K562 (cell line): Measurements from ENCODE around the gene PCDHGA4. TPM values are rescaled to one million over a fixed set of nuclear protein-coding genes. Genes with fewer than 3 reads are reported as not detected.
A peak's percentile ranks its signal among the peaks of the same experiment; 100 is the strongest.

Experiments used
- ATAC-seq: fragments of 200-7000 bp; cut with Tn5 transposase; 3 replicates; pipeline ENCODE4 v1.9.1; 2020; ENCODE audit warnings: moderate library complexity
- BruUV-seq: library from RNA; stranded (reverse); fragments of 400-500 nt; replicated peaks from 2 replicates; lab custom pipeline; 2021; lab: Mats Ljungman, UMichigan
- CTCF ChIA-PET: fragments of 300-600 bp; formaldehyde crosslinking; extraction: SDS; loops from one replicate; lab custom pipeline; 2021; ENCODE audit warnings: low intra/inter-chr PET ratio; lab: Yijun Ruan, JAX
- POLR2A ChIA-PET: fragments of 300-600, 350-650 bp; sonication (Branson Sonifier 250); formaldehyde crosslinking; extraction: SDS; loops from one replicate; lab custom pipeline; 2021; ENCODE audit warnings: antibody characterized with exemption, inconsistent platforms; lab: Yijun Ruan, JAX
- DNase-seq, 4 experiments: peaks; one replicate each; pipeline versions ENCODE4 v3.0.0 to v3.0.0-alpha.2; 2011 to 2018; ENCODE audit warnings: low spot score in 3 of 4, mixed read lengths in 3 of 4; ENCODE audit errors: extremely low read depth in 1 of 4
- FAIRE-seq: peaks from 2 replicates; lab custom pipeline; 2011; peaks lifted over from hg19 to GRCh38; lab: Jason Lieb, UNC
- H2AFZ ChIP-seq: 2 replicates; pipeline ENCODE4 v1.6.0; 2011; ENCODE audit warnings: low read depth, low read length, control low read depth, inconsistent platforms
- H3K27ac ChIP-seq: fragments of 200-600 bp; 3 replicates; pipeline ENCODE4 v1.8.0; 2011; ENCODE audit warnings: low read depth, mild to moderate bottlenecking, control low read depth, inconsistent platforms, low read length, moderate library complexity, mixed read lengths; ENCODE audit errors: extremely low read depth
- H3K27me3 ChIP-seq, 2 experiments: fragments of 300-600 bp in 1 of 2; 2 replicates in 1 of 2; 3 replicates in 1 of 2; pipeline versions ENCODE4 v1.6.0 to v1.8.0; 2011; ENCODE audit warnings: inconsistent platforms in 2 of 2, low read length in 2 of 2, mild to moderate bottlenecking in 1 of 2, mixed read lengths in 1 of 2, moderate library complexity in 1 of 2; ENCODE audit not compliant: control insufficient read depth in 2 of 2, insufficient read depth in 2 of 2
- H3K36me3 ChIP-seq: fragments of 300-600 bp; 3 replicates; pipeline ENCODE4 v1.8.0; 2011; ENCODE audit warnings: mild to moderate bottlenecking, low read length, inconsistent platforms; ENCODE audit not compliant: control insufficient read depth, insufficient read depth
- H3K4me1 ChIP-seq, 2 experiments: fragments of 200-600 bp in 1 of 2; replicated peaks in 1 of 2; 2 replicates in 1 of 2; 3 replicates in 1 of 2; pipeline versions ENCODE4 v1.5.1 to v1.8.0; 2011; ENCODE audit warnings: inconsistent platforms in 2 of 2, low read length in 2 of 2, mild to moderate bottlenecking in 1 of 2, mixed read lengths in 1 of 2, moderate library complexity in 1 of 2; ENCODE audit not compliant: control insufficient read depth in 2 of 2, insufficient read depth in 2 of 2
- H3K4me2 ChIP-seq: 2 replicates; pipeline ENCODE4 v1.6.1; 2011; ENCODE audit warnings: low read length, control low read depth, inconsistent platforms, mixed read lengths; ENCODE audit not compliant: insufficient read depth
- H3K4me3 ChIP-seq: fragments of 200-600 bp; sonication (generic), shearing (Covaris generic); 2 replicates; pipeline ENCODE4 v1.5.1; 2016; ENCODE audit warnings: control low read depth, inconsistent platforms
- H3K79me2 ChIP-seq: fragments of 200-600 bp; 3 replicates; pipeline ENCODE4 v1.8.0; 2011; ENCODE audit warnings: low read length, inconsistent platforms; ENCODE audit not compliant: control insufficient read depth, insufficient read depth
- H3K9ac ChIP-seq, 2 experiments: 2 replicates each; pipeline versions ENCODE4 v1.6.0 to v1.6.1; 2011; ENCODE audit warnings: low read depth in 2 of 2, low read length in 2 of 2, control low read depth in 1 of 2, inconsistent platforms in 1 of 2, mild to moderate bottlenecking in 1 of 2, mixed read lengths in 1 of 2; ENCODE audit not compliant: insufficient read depth in 1 of 2
- H3K9me1 ChIP-seq: one replicate; pipeline ENCODE4 v1.6.0; 2011; ENCODE audit warnings: inconsistent platforms, mild to moderate bottlenecking, low read length, moderate library complexity; ENCODE audit not compliant: control insufficient read depth, insufficient read depth
- H3K9me3 ChIP-seq: replicated peaks from 2 replicates; pipeline ENCODE4 v1.5.1; 2011; ENCODE audit warnings: low read depth, low read length, inconsistent platforms; ENCODE audit not compliant: control insufficient read depth, insufficient read depth
- H4K20me1 ChIP-seq: replicated peaks from 2 replicates; pipeline ENCODE4 v1.6.1; 2011; ENCODE audit warnings: low read length, inconsistent platforms, mixed read lengths; ENCODE audit not compliant: control insufficient read depth, insufficient read depth
- HIVEP1 ChIP-seq: fragments of 250-450 bp; sonication (Bioruptor Pico); IDR thresholded peaks from 2 replicates; pipeline ENCODE4 v1.4.0; 2020; ENCODE audit warnings: mild to moderate bottlenecking
- HNRNPH1 ChIP-seq: fragments of 200-400 bp; formaldehyde crosslinking; optimal IDR thresholded peaks from 2 replicates; pipeline ENCODE3; 2017; ENCODE audit warnings: low read depth, mild to moderate bottlenecking, low read length, moderate library complexity
- NRF1 ChIP-seq, 2 experiments: fragments of 450-650 bp; IDR thresholded peaks in 1 of 2; conservative IDR thresholded peaks in 1 of 2; 2 replicates each; pipeline ENCODE4 v1.6.1; 2014; ENCODE audit warnings: mild to moderate bottlenecking in 2 of 2
- RBM39 ChIP-seq: fragments of 200-400 bp; formaldehyde crosslinking; optimal IDR thresholded peaks from 2 replicates; pipeline ENCODE3; 2018; ENCODE audit warnings: low read depth, low read length
- SMAD4 ChIP-seq: fragments of 250-450 bp; sonication (Bioruptor Pico); conservative IDR thresholded peaks from 2 replicates; pipeline ENCODE4 v1.8.0; 2021; ENCODE audit warnings: inconsistent platforms, mild to moderate bottlenecking, moderate library complexity
- SRF ChIP-seq, 2 experiments: fragments of 250-450, 450-650 bp in 1 of 2; sonication (Bioruptor Pico) in 1 of 2; sonication (generic) in 1 of 2; formaldehyde crosslinking; IDR thresholded peaks; 2 replicates each; pipeline versions ENCODE4 v1.5.0 to v1.5.1; 2020 to 2022; ENCODE audit warnings: mild to moderate bottlenecking in 1 of 2, missing genetic modification reagents in 1 of 2
- ZNF445 ChIP-seq: fragments of 250-450 bp; sonication (Bioruptor Pico); IDR thresholded peaks from 2 replicates; pipeline ENCODE4 v1.4.0; 2020; ENCODE audit warnings: low read depth, mild to moderate bottlenecking, moderate library complexity
- WGBS: fragments of 100-300 bp; shearing (Covaris generic); methylation state at CpG from one replicate; pipeline ENCODE4 v1.1.6; 2016; ENCODE audit warnings: low coverage, mixed read lengths; ENCODE audit not compliant: insufficient coverage; ENCODE audit errors: missing lambda C conversion rate; 5-methylcytosine and 5-hydroxymethylcytosine counted together
- in situ Hi-C: fragments of 300-500 bp; cut with MboI; formaldehyde crosslinking; loops from 4 replicates; pipeline ENCODE4 v1.15.0; 2018; ENCODE audit warnings: inconsistent platforms, mixed read lengths
- intact Hi-C: fragments of 100-400 bp; cut with micrococcal nuclease; formaldehyde crosslinking; loops from 2 replicates; pipeline ENCODE4 v1.14.2; 2022
- polyA plus RNA-seq, 8 experiments: library from polyadenylated mRNA; depleted of rRNA in 4 of 8; stranded (reverse) in 5 of 8; unstranded in 3 of 8; fragments of >200 nt; fragmentation: Nextera tagmentation in 2 of 8; fragmentation: Illumina TruSeq in 1 of 8; extraction: Ambion mirVana in 2 of 8; extraction: Trizol in 1 of 8; gene quantifications; 2 replicates each; pipeline versions ENCODE4 v1.2.1 to v1.2.3, GENCODE V29; 2011 to 2014; ENCODE audit warnings: inconsistent platforms in 1 of 8, missing spikeins in 1 of 8
- total RNA-seq, 7 experiments: library from RNA; depleted of rRNA in 6 of 7; stranded (reverse); fragments of >200 nt in 6 of 7; fragmentation: Illumina TruSeq in 2 of 7; extraction: Trizol in 2 of 7; gene quantifications; 2 replicates each; pipeline versions ENCODE4 v1.2.1 to v1.2.3, GENCODE V29; 2011 to 2021; ENCODE audit warnings: low replicate concordance in 1 of 7
- TF ChIP-seq, protein P1 (sequence below), 3 experiments: IDR thresholded peaks in 2 of 3; conservative IDR thresholded peaks in 1 of 3; 2 replicates each; pipeline ENCODE4 v1.5.1; 2011 to 2012; ENCODE audit warnings: low read length in 3 of 3, mild to moderate bottlenecking in 3 of 3, control low read depth in 2 of 3, improper control_type of control experiment in 1 of 3, inconsistent platforms in 1 of 3, low read depth in 1 of 3, mixed read lengths in 1 of 3, moderate library complexity in 1 of 3; ENCODE audit not compliant: insufficient read depth in 2 of 3

Gene PCDHGA4
- total and polyA plus RNA-seq, 9 of the 15 experiments (the other 6 are each of a cell fraction or from before 2014, with no cell fraction given): 0.12 to 0.40 (median 0.36) TPM; not detected in 2

- TF ChIP-seq, protein P1, sequence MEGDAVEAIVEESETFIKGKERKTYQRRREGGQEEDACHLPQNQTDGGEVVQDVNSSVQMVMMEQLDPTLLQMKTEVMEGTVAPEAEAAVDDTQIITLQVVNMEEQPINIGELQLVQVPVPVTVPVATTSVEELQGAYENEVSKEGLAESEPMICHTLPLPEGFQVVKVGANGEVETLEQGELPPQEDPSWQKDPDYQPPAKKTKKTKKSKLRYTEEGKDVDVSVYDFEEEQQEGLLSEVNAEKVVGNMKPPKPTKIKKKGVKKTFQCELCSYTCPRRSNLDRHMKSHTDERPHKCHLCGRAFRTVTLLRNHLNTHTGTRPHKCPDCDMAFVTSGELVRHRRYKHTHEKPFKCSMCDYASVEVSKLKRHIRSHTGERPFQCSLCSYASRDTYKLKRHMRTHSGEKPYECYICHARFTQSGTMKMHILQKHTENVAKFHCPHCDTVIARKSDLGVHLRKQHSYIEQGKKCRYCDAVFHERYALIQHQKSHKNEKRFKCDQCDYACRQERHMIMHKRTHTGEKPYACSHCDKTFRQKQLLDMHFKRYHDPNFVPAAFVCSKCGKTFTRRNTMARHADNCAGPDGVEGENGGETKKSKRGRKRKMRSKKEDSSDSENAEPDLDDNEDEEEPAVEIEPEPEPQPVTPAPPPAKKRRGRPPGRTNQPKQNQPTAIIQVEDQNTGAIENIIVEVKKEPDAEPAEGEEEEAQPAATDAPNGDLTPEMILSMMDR (IDR thresholded peaks at IDR 0.05 in 2 of 3, conservative IDR thresholded peaks at IDR 0.05 in 1 of 3; ENCODE audit: insufficient read depth in 2 of 3, low read depth in 1 of 3, low read length in 3 of 3): peak; percentile 64 to 70 (median 67)
- peak in 1 of 2 experiments; percentile 72; a peak in 1 of 4 replicates for TF ChIP-seq SRF (CRISPR knock-in tag; IDR thresholded peaks at IDR 0.05)
- TF ChIP-seq, all 486 proteins: peak for 6
These were observed 15.4 kb downstream of the PCDHGA4 start, which contains the start of gene PCDHGB3 (continued) for GRCh38 chr5:141369994-141370848.

DNA sequence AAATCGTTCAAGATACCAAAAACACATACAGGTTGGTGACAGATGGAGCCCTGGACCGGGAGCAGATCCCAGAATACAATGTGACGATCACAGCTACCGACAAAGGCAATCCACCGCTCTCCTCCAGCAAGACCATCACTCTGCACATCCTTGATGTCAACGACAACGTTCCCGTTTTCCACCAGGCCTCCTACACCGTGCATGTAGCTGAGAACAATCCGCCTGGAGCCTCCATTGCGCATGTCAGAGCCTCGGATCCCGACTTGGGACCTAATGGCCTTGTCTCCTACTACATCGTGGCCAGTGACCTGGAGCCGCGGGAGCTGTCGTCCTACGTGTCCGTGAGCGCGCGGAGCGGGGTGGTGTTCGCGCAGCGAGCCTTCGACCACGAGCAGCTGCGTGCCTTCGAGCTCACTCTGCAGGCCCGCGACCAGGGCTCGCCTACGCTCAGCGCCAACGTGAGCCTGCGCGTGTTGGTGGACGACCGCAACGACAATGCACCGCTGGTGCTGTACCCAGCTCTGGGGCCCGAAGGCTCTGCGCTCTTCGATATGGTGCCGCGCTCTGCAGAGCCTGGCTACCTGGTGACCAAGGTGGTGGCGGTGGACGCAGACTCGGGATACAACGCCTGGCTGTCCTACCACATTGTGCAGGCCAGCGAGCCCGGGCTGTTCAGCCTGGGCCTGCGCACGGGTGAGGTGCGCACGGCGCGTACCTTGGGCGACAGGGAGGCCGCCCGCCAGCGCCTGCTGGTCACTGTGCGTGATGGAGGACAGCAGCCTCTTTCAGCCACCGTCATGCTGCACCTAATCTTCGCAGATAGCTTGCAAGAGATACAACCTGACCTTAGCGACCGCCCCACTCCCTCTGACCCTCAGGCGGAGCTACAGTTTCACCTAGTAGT is 17.0 kb downstream of the PCDHGA4 start:
- H3K79me2 ChIP-seq: no peaks in the 10 kb centered on the region
- H3K4me3 ChIP-seq: no peak overlapping the region
- peaks cover 4 to 38% of the 10 kb centered on the region in 2 experiments for H3K27me3 ChIP-seq
- 28% methylated on average over 47 of the region's 69 CpGs for whole genome bisulfite sequencing
- H3K36me3 ChIP-seq: no peaks in the 10 kb centered on the region
- no peaks in the 10 kb centered on the region for H4K20me1 ChIP-seq
- H2AFZ ChIP-seq: no peak overlapping the region
- no peak for TF ChIP-seq HNRNPH1
- TF ChIP-seq NRF1 (conservative IDR thresholded peaks at IDR 0.05 in 1 of 2, IDR thresholded peaks at IDR 0.05 in 1 of 2): peak; percentile 50 to 59; a peak in 3 of 4 replicates
- no peak for TF ChIP-seq ZNF445 (CRISPR knock-in tag)
- no peak for TF ChIP-seq RBM39
- no peak for TF ChIP-seq SMAD4 (CRISPR knock-in tag)
- TF ChIP-seq HIVEP1 (CRISPR knock-in tag): no peak
- TF ChIP-seq, all 486 proteins: peak for 1
- no TSS peak for BruUV-seq
- in situ Hi-C loops: no loop called here
- Histone ChIP-seq H3K9me1 (no peaks in the 10 kb centered on the region), H3K27ac (no peak overlapping the region), H3K9ac (no peak overlapping the region), H3K4me1 (peaks cover 0 to 7% of the 10 kb centered on the region in 2 experiments; a peak in 1 of 5 replicates), H3K9me3 (no peaks in the 10 kb centered on the region), H3K4me2 (no peak overlapping the region)
- ATAC-seq (no peak), DNase-seq (no peak), FAIRE-seq (no peak)
- CTCF ChIA-PET: no interaction called here
- intact Hi-C loops: loop anchor here (5.0 kb wide), 1 partner anchor 45 kb away; no protein-coding TSS in a partner anchor
- POLR2A ChIA-PET: interaction anchor here (0.6 kb wide), 1 partner anchor 1331 kb away, joined by 3 read pairs; no protein-coding TSS in a partner anchor
